ENCODE data around the gene SYCP2. TPM values are rescaled to one million over a fixed set of nuclear protein-coding genes. Genes with fewer than 3 reads are reported as not detected.

Gene SYCP2
- polyA plus RNA-seq, 1 experiment = 0.47 TPM

GRCh38 chr20:59814840-59815340, 118.5 kb downstream of the SYCP2 start:
- POLR2A ChIA-PET = no interaction called here
- DNase-seq (ENCODE audit: low read depth) = no peak
- TF ChIP-seq CTCF (IDR thresholded peaks at IDR 0.05; ENCODE audit: insufficient read depth, low read depth, low read length) = no peak

GRCh38 chr20:59813948-59814839, 119.2 kb downstream of the SYCP2 start:
- Histone ChIP-seq H3K36me3 (ENCODE audit: control insufficient read depth, insufficient read depth, low read length) (no peaks in the 10 kb centered on the region), H3K27me3 (ENCODE audit: control insufficient read depth, insufficient read depth, low read length) (no peaks in the 10 kb centered on the region), H3K4me3 (ENCODE audit: low read depth, low read length) (no peak overlapping the region)
- POLR2A ChIA-PET = no interaction called here
- CTCF ChIA-PET = no interaction called here
- TF ChIP-seq CTCF (IDR thresholded peaks at IDR 0.05; ENCODE audit: insufficient read depth, low read depth, low read length) = no peak
- DNase-seq (ENCODE audit: low read depth) = no peak

More at GRCh38 chr20:59814840-59815340, 118.5 kb downstream of the SYCP2 start:
- Histone ChIP-seq H3K36me3 (ENCODE audit: control insufficient read depth, insufficient read depth, low read length) (no peaks in the 10 kb centered on the region), H3K27me3 (ENCODE audit: control insufficient read depth, insufficient read depth, low read length) (no peaks in the 10 kb centered on the region), H3K4me3 (ENCODE audit: low read depth, low read length) (no peak overlapping the region)
- CTCF ChIA-PET = no interaction called here

Small RNA genes lying within 50 kb of the gene (small RNA-seq; reads per million reads assigned to genes)
- not detected for gene RNU7-141P (ENCODE audit: insufficient read length, low read depth, low replicate concordance)

Other genes with a start within 250 kb of the SYCP2 start
- gene PPP1R3D, start 6.7 kb upstream of the SYCP2 start, polyA plus RNA-seq (2011; rRNA removed) = 2.2 and 2.9 TPM in 2 replicates
- 5.5 and 9.2 TPM in 2 replicates for gene FAM217B, start 6.8 kb upstream of the SYCP2 start, polyA plus RNA-seq (2011; rRNA removed)
- gene CDH26, start 24.8 kb upstream of the SYCP2 start, polyA plus RNA-seq (2011; rRNA removed) = 0.17 and 0.18 TPM in 2 replicates

Data from BJ (cell line).